ENCODE results near the gene LNX2. TPM values are rescaled to one million over a fixed set of nuclear protein-coding genes. Genes with fewer than 3 reads are reported as not detected.
A peak's percentile ranks its signal among the peaks of the same experiment; 100 is the strongest.

The LNX2 gene
- total RNA-seq, 1 experiment from 2014 or later: 6.4 TPM

- ChIA-PET POLR2A (ENCODE audit: low non-redundant PET) (no interaction called here), CTCF (no interaction called here)
- Histone ChIP-seq H3K27ac (ENCODE audit: low read depth, low read length, poor library complexity, severe bottlenecking) (no peak overlapping the region), H3K36me3 (ENCODE audit: insufficient read depth, low read length, poor library complexity, severe bottlenecking) (no peaks in the 10 kb centered on the region), H3K4me3 (ENCODE audit: low read depth, low read length, poor library complexity, severe bottlenecking) (no peak overlapping the region), H3K27me3 (replicated peaks; ENCODE audit: insufficient read depth, low read depth, low read length, poor library complexity) (no peaks in the 10 kb centered on the region), H3K9me3 (ENCODE audit: low read depth, low read length, poor library complexity, severe bottlenecking) (no peaks in the 10 kb centered on the region), H3K4me1 (ENCODE audit: insufficient read depth, low read length, poor library complexity, severe bottlenecking) (peaks cover 9% of the 10 kb centered on the region)
- intact Hi-C loops (cut with micrococcal nuclease; ENCODE audit: unreplicated experiment): no loop called here
- TF ChIP-seq, protein P1, sequence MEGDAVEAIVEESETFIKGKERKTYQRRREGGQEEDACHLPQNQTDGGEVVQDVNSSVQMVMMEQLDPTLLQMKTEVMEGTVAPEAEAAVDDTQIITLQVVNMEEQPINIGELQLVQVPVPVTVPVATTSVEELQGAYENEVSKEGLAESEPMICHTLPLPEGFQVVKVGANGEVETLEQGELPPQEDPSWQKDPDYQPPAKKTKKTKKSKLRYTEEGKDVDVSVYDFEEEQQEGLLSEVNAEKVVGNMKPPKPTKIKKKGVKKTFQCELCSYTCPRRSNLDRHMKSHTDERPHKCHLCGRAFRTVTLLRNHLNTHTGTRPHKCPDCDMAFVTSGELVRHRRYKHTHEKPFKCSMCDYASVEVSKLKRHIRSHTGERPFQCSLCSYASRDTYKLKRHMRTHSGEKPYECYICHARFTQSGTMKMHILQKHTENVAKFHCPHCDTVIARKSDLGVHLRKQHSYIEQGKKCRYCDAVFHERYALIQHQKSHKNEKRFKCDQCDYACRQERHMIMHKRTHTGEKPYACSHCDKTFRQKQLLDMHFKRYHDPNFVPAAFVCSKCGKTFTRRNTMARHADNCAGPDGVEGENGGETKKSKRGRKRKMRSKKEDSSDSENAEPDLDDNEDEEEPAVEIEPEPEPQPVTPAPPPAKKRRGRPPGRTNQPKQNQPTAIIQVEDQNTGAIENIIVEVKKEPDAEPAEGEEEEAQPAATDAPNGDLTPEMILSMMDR (conservative IDR thresholded peaks at IDR 0.05; ENCODE audit: low read depth, low read length): no peak
- no TSS peak for BruUV-seq (replicated peaks)
- peak; percentile 71 for DNase-seq (ENCODE audit: low spot score)
These were observed 20.3 kb downstream of the LNX2 start for GRCh38 chr13:27599845-27600553.

GRCh38 chr13:27599096-27599495, 21.2 kb downstream of the LNX2 start:
- Histone ChIP-seq H3K27ac (ENCODE audit: low read depth, low read length, poor library complexity, severe bottlenecking) (no peak overlapping the region), H3K27me3 (replicated peaks; ENCODE audit: insufficient read depth, low read depth, low read length, poor library complexity) (no peaks in the 10 kb centered on the region), H3K36me3 (ENCODE audit: insufficient read depth, low read length, poor library complexity, severe bottlenecking) (no peaks in the 10 kb centered on the region), H3K4me1 (ENCODE audit: insufficient read depth, low read length, poor library complexity, severe bottlenecking) (peaks cover 9% of the 10 kb centered on the region), H3K4me3 (ENCODE audit: low read depth, low read length, poor library complexity, severe bottlenecking) (no peak overlapping the region), H3K9me3 (ENCODE audit: low read depth, low read length, poor library complexity, severe bottlenecking) (no peaks in the 10 kb centered on the region)
- intact Hi-C loops (cut with micrococcal nuclease; ENCODE audit: unreplicated experiment): no loop called here
- ChIA-PET POLR2A (ENCODE audit: low non-redundant PET) (no interaction called here), CTCF (no interaction called here)
- no peak for DNase-seq (ENCODE audit: low spot score)
- no TSS peak for BruUV-seq (replicated peaks)
- TF ChIP-seq, protein P1 (conservative IDR thresholded peaks at IDR 0.05; ENCODE audit: low read depth, low read length): no peak
- no peak for TF ChIP-seq EZH2 (IDR thresholded peaks at IDR 0.05; ENCODE audit: borderline replicate concordance, low read depth, low read length, poor library complexity, severe bottlenecking)

- ChIA-PET CTCF (no interaction called here), POLR2A (ENCODE audit: low non-redundant PET) (no interaction called here)
- BruUV-seq (replicated peaks): no TSS peak
- Histone ChIP-seq H3K27me3 (replicated peaks; ENCODE audit: insufficient read depth, low read depth, low read length, poor library complexity) (no peaks in the 10 kb centered on the region), H3K4me3 (ENCODE audit: low read depth, low read length, poor library complexity, severe bottlenecking) (no peak overlapping the region), H3K36me3 (ENCODE audit: insufficient read depth, low read length, poor library complexity, severe bottlenecking) (no peaks in the 10 kb centered on the region), H3K4me1 (ENCODE audit: insufficient read depth, low read length, poor library complexity, severe bottlenecking) (peaks cover 19% of the 10 kb centered on the region), H3K9me3 (ENCODE audit: low read depth, low read length, poor library complexity, severe bottlenecking) (no peaks in the 10 kb centered on the region), H3K27ac (ENCODE audit: low read depth, low read length, poor library complexity, severe bottlenecking) (no peak overlapping the region)
- intact Hi-C loops (cut with micrococcal nuclease; ENCODE audit: unreplicated experiment): no loop called here
- no peak for DNase-seq (ENCODE audit: low spot score)
- TF ChIP-seq EZH2 (IDR thresholded peaks at IDR 0.05; ENCODE audit: borderline replicate concordance, low read depth, low read length, poor library complexity, severe bottlenecking): no peak
- TF ChIP-seq, protein P1 (conservative IDR thresholded peaks at IDR 0.05; ENCODE audit: low read depth, low read length): no peak
These were observed 25.1 kb downstream of the LNX2 start for GRCh38 chr13:27595055-27595811.

Measured in A673 (cell line).